Activated CD8-positive, alpha-beta memory T cell treated with anti-CD3 and anti-CD28 coated beads, Interleukin-2, amount 50 U/mL, for 4 hours (primary cell): ENCODE measurements around the gene GNG7.
"Not testable (repeated sequence)": the region's sequence is repeated elsewhere in the genome, so short reads cannot be mapped to it uniquely, and the experiment has no call there.

Experiments used
- DNase-seq: peaks from one replicate; pipeline ENCODE4 v3.0.0-alpha.2; 2020

The GNG7 gene

GRCh38 chr19:2616741-2617392 is 85.6 kb downstream of the GNG7 start:
- DNase-seq, result no peak

- no peak for DNase-seq
These were observed 86.7 kb downstream of the GNG7 start for GRCh38 chr19:2615782-2616181.

- DNase-seq, result peak; percentile 67
These were observed 88.8 kb downstream of the GNG7 start for GRCh38 chr19:2613507-2614295.

- DNase-seq, result no peak
These were observed 89.8 kb downstream of the GNG7 start for GRCh38 chr19:2612619-2613249.

GRCh38 chr19:2611483-2612464 is 90.7 kb downstream of the GNG7 start:
- DNase-seq, result no peak

- peak; percentile 95 for DNase-seq
These were observed 91.6 kb downstream of the GNG7 start for GRCh38 chr19:2610637-2611482.

- DNase-seq, result no peak
These were observed 92.9 kb downstream of the GNG7 start for GRCh38 chr19:2609389-2610116.

- not testable (repeated sequence) for DNase-seq
These were observed 93.5 kb downstream of the GNG7 start for GRCh38 chr19:2609034-2609388.

- no peak for DNase-seq
These were observed 93.9 kb downstream of the GNG7 start for GRCh38 chr19:2608602-2608922.

GRCh38 chr19:2607712-2608601 is 94.5 kb downstream of the GNG7 start:
- DNase-seq, result peak; percentile 91

- DNase-seq, result not testable (repeated sequence)
These were observed 95.7 kb downstream of the GNG7 start for GRCh38 chr19:2606774-2607173.

GRCh38 chr19:2605889-2606288 is 96.6 kb downstream of the GNG7 start:
- not testable (repeated sequence) for DNase-seq

GRCh38 chr19:2604747-2605329 is 97.7 kb downstream of the GNG7 start:
- DNase-seq, result no peak

- DNase-seq, result no peak
These were observed 99.2 kb downstream of the GNG7 start for GRCh38 chr19:2603334-2603733.

- no peak for DNase-seq
These were observed 99.9 kb downstream of the GNG7 start for GRCh38 chr19:2602391-2603181.

- DNase-seq, result no peak
These were observed 101.3 kb downstream of the GNG7 start for GRCh38 chr19:2600914-2601870.

- no peak for DNase-seq
These were observed 108.2 kb downstream of the GNG7 start for GRCh38 chr19:2594319-2594718.

GRCh38 chr19:2592824-2593223 is 109.7 kb downstream of the GNG7 start:
- DNase-seq, result no peak
